VCaP (cell line): ENCODE data around the gene GNAO1.

Experiments
- H3K27ac ChIP-seq: fragments of 450-650 bp; 2 replicates; pipeline ENCODE4 v1.5.1; 2017
- CTCF ChIP-seq: fragments of 450-650 bp; conservative IDR thresholded peaks from 2 replicates; pipeline ENCODE4 v1.5.1; 2017; ENCODE audit warnings: mild to moderate bottlenecking, moderate library complexity

The GNAO1 gene

GRCh38 chr16:56320056-56320455 lies 128.8 kb downstream of the GNAO1 start:
- no peak for TF ChIP-seq CTCF

GRCh38 chr16:56320811-56321558 lies 129.7 kb downstream of the GNAO1 start:
- no peak for TF ChIP-seq CTCF
- no peak overlapping the region for H3K27ac ChIP-seq

More at GRCh38 chr16:56320056-56320455, 128.8 kb downstream of the GNAO1 start:
- no peak overlapping the region for H3K27ac ChIP-seq

GRCh38 chr16:56321571-56321970 lies 130.3 kb downstream of the GNAO1 start:
- H3K27ac ChIP-seq = no peak overlapping the region
- no peak for TF ChIP-seq CTCF

- no peak for TF ChIP-seq CTCF
- no peak overlapping the region for H3K27ac ChIP-seq
These were observed 133.1 kb downstream of the GNAO1 start for GRCh38 chr16:56324406-56324805.

- no peak for TF ChIP-seq CTCF
- no peak overlapping the region for H3K27ac ChIP-seq
These were observed 134.7 kb downstream of the GNAO1 start for GRCh38 chr16:56325956-56326355.

GRCh38 chr16:56327071-56327928 lies 136.0 kb downstream of the GNAO1 start:
- H3K27ac ChIP-seq = no peak overlapping the region
- TF ChIP-seq CTCF = no peak

- no peak overlapping the region for H3K27ac ChIP-seq
- no peak for TF ChIP-seq CTCF
These were observed 136.6 kb downstream of the GNAO1 start for GRCh38 chr16:56327929-56328258.
